CD14-positive monocyte (primary cell): ENCODE data around the gene PRDM11. TPM values are rescaled to one million over a fixed set of nuclear protein-coding genes. Genes with fewer than 3 reads are reported as not detected.

ENCODE experiments used
- DNase-seq, 3 donors: peaks; one replicate each; pipeline ENCODE4 v3.0.0-alpha.2; 2011 to 2022
- H2AFZ ChIP-seq: 2 replicates; pipeline ENCODE4 v1.6.0; 2012; ENCODE audit warnings: mild to moderate bottlenecking, low read depth, low read length, inconsistent platforms; ENCODE audit not compliant: insufficient read depth, poor library complexity, severe bottlenecking
- H3K27ac ChIP-seq, 2 donors: 1 replicate in 1 of 2; 2 replicates in 1 of 2; pipeline ENCODE4 v1.5.1; 2012 to 2013; ENCODE audit warnings: low read length in 2 of 2, control low read depth in 1 of 2, inconsistent platforms in 1 of 2, low read depth in 1 of 2, mild to moderate bottlenecking in 1 of 2
- H3K27me3 ChIP-seq, 2 donors: one replicate each; pipeline versions ENCODE4 v1.6.0 to v1.6.1; 2011 to 2013; ENCODE audit warnings: low read length in 2 of 2; ENCODE audit not compliant: control insufficient read depth in 2 of 2, insufficient read depth in 2 of 2
- H3K36me3 ChIP-seq, 2 donors: replicated peaks in 1 of 2; 1 replicate in 1 of 2; 2 replicates in 1 of 2; pipeline versions ENCODE4 v1.5.1 to v1.6.1; 2012 to 2013; ENCODE audit warnings: low read length in 2 of 2, control low read depth in 1 of 2, inconsistent platforms in 1 of 2, mild to moderate bottlenecking in 1 of 2; ENCODE audit not compliant: insufficient read depth in 2 of 2, control insufficient read depth in 1 of 2
- H3K4me1 ChIP-seq, 2 donors: 1 replicate in 1 of 2; 2 replicates in 1 of 2; pipeline versions ENCODE4 v1.5.1 to v1.6.1; 2012 to 2013; ENCODE audit warnings: low read length in 2 of 2, control low read depth in 1 of 2, inconsistent platforms in 1 of 2, mild to moderate bottlenecking in 1 of 2, moderate library complexity in 1 of 2; ENCODE audit not compliant: insufficient read depth in 2 of 2, control insufficient read depth in 1 of 2
- H3K4me2 ChIP-seq: replicated peaks from 2 replicates; pipeline ENCODE3; 2012; ENCODE audit warnings: low read length, moderate library complexity, mild to moderate bottlenecking; ENCODE audit not compliant: poor library complexity, severe bottlenecking; ENCODE audit errors: extremely low read depth
- H3K4me3 ChIP-seq, 3 experiments: fragments of 200-600 bp in 1 of 3; sonication (generic) in 1 of 3; replicated peaks in 1 of 3; 1 replicate in 2 of 3; 2 replicates in 1 of 3; pipeline ENCODE4 v1.5.1; 2011 to 2013; ENCODE audit warnings: low read length in 3 of 3, mild to moderate bottlenecking in 3 of 3, control low read depth in 2 of 3, low read depth in 2 of 3, inconsistent platforms in 1 of 3, moderate library complexity in 1 of 3
- H3K79me2 ChIP-seq: 2 replicates; pipeline ENCODE4 v1.6.0; 2012; ENCODE audit warnings: mild to moderate bottlenecking, control low read depth, inconsistent platforms, low read length, moderate library complexity; ENCODE audit not compliant: insufficient read depth
- H3K9ac ChIP-seq: 2 replicates; pipeline ENCODE4 v1.6.0; 2017; ENCODE audit warnings: low read length, mild to moderate bottlenecking; ENCODE audit not compliant: insufficient read depth, poor library complexity, severe bottlenecking
- H3K9me3 ChIP-seq, 2 donors: replicated peaks in 1 of 2; 1 replicate in 1 of 2; 2 replicates in 1 of 2; pipeline versions ENCODE4 v1.5.1 to v1.6.1; 2012 to 2013; ENCODE audit warnings: low read length in 2 of 2, control low read depth in 1 of 2; ENCODE audit not compliant: control insufficient read depth in 1 of 2, insufficient read depth in 1 of 2
- H4K20me1 ChIP-seq: 2 replicates; pipeline ENCODE4 v1.6.0; 2012; ENCODE audit warnings: mild to moderate bottlenecking, low read length, control low read depth, moderate library complexity; ENCODE audit not compliant: insufficient read depth
- H3K27ac Mint-ChIP-seq, 7 donors: one replicate each; pipeline ENCODE4 v1.8.0; 2020; ENCODE audit warnings: mild to moderate bottlenecking in 7 of 7, mixed read lengths in 7 of 7, moderate library complexity in 6 of 7, inconsistent platforms in 2 of 7
- H3K27me3 Mint-ChIP-seq, 3 donors: one replicate each; pipeline ENCODE4 v1.8.0; 2021 to 2022; ENCODE audit warnings: low read depth in 3 of 3, mild to moderate bottlenecking in 3 of 3, mixed read lengths in 3 of 3, moderate library complexity in 3 of 3, inconsistent platforms in 1 of 3
- H3K36me3 Mint-ChIP-seq, 2 donors: one replicate each; pipeline ENCODE4 v1.8.0; 2020; ENCODE audit warnings: mixed read lengths in 2 of 2, inconsistent platforms in 1 of 2, mild to moderate bottlenecking in 1 of 2
- H3K4me1 Mint-ChIP-seq: one replicate; pipeline ENCODE4 v1.8.0; 2020; ENCODE audit warnings: mild to moderate bottlenecking, mixed read lengths
- H3K4me3 Mint-ChIP-seq, 2 donors: one replicate each; pipeline ENCODE4 v1.8.0; 2020; ENCODE audit warnings: mild to moderate bottlenecking in 2 of 2, mixed read lengths in 2 of 2, moderate library complexity in 1 of 2
- H3K9me3 Mint-ChIP-seq, 7 donors: one replicate each; pipeline ENCODE4 v1.8.0; 2020 to 2022; ENCODE audit warnings: mixed read lengths in 7 of 7, mild to moderate bottlenecking in 6 of 7, moderate library complexity in 6 of 7, inconsistent platforms in 2 of 7
- WGBS: methylation state at CpG from one replicate; pipeline ENCODE4 v1.1.5; 2013; ENCODE audit warnings: missing lambda C conversion rate; ENCODE audit not compliant: insufficient coverage; 5-methylcytosine and 5-hydroxymethylcytosine counted together
- intact Hi-C, 2 donors: fragments of 100-400 bp; cut with micrococcal nuclease; formaldehyde crosslinking; loops; one replicate each; pipeline versions ENCODE4 v1.15.0 to v1.15.1; 2023
- polyA plus RNA-seq, 3 donors: library from polyadenylated mRNA; depleted of rRNA in 1 of 3; unstranded in 2 of 3; stranded (reverse) in 1 of 3; fragments of 300-500 nt in 2 of 3; fragments of >200 nt in 1 of 3; fragmentation: Illumina TruSeq in 2 of 3; gene quantifications; 1 replicate in 2 of 3; 2 replicates in 1 of 3; pipeline ENCODE4 v1.2.3, GENCODE V29; 2012 to 2021
- TF ChIP-seq, protein P1 (sequence below): fragments of 200-600 bp; IDR thresholded peaks from one replicate; pipeline ENCODE4 v1.8.0; 2022; ENCODE audit warnings: antibody characterized with exemption, mild to moderate bottlenecking

PRDM11 gene
- polyA plus RNA-seq, 3 donors: 0.48 to 1.8 TPM; not detected in 1

DNA sequence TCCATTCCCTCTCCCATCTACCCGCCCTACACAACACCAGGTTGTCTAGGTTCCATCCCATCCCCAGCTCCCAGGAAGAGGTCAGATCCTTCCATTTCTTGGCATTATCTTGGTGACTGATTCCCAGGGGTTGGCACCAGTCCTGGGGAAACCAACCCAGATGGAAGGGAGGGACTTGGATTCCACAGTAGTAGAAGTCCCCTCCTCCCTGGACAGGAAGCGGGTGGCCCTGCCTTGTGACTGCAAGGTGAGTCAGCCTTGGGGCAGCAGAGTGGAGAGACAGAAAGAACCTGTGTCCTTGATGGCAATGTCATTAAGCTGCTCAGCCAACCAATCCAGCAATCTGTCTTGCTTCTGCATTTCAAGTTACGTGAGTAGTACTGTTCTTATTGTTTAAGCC lies 113.2 kb downstream of the PRDM11 start:
- no peaks in the 10 kb centered on the region for H3K4me1 Mint-ChIP-seq
- H3K27ac Mint-ChIP-seq: peak overlapping the region in 1 of 7 donors; percentile 65
- peaks cover 0 to 2% (median 0%) of the 10 kb centered on the region in 7 donors for H3K9me3 Mint-ChIP-seq
- Histone ChIP-seq H3K79me2 (no peaks in the 10 kb centered on the region), H2AFZ (no peak overlapping the region), H3K4me3 (no peak overlapping the region), H4K20me1 (no peaks in the 10 kb centered on the region), H3K4me2 (no peak overlapping the region), H3K27ac (no peak overlapping the region), H3K9ac (no peak overlapping the region), H3K36me3 (no peaks in the 10 kb centered on the region), H3K27me3 (peaks cover 0 to 4% of the 10 kb centered on the region in 2 donors), H3K9me3 (no peaks in the 10 kb centered on the region), H3K4me1 (no peaks in the 10 kb centered on the region)
- H3K36me3 Mint-ChIP-seq: no peaks in the 10 kb centered on the region
- peaks cover 9 to 16% (median 9%) of the 10 kb centered on the region in 3 donors for H3K27me3 Mint-ChIP-seq
- no peak for DNase-seq
- intact Hi-C loops: no loop called here
- TF ChIP-seq, protein P1, sequence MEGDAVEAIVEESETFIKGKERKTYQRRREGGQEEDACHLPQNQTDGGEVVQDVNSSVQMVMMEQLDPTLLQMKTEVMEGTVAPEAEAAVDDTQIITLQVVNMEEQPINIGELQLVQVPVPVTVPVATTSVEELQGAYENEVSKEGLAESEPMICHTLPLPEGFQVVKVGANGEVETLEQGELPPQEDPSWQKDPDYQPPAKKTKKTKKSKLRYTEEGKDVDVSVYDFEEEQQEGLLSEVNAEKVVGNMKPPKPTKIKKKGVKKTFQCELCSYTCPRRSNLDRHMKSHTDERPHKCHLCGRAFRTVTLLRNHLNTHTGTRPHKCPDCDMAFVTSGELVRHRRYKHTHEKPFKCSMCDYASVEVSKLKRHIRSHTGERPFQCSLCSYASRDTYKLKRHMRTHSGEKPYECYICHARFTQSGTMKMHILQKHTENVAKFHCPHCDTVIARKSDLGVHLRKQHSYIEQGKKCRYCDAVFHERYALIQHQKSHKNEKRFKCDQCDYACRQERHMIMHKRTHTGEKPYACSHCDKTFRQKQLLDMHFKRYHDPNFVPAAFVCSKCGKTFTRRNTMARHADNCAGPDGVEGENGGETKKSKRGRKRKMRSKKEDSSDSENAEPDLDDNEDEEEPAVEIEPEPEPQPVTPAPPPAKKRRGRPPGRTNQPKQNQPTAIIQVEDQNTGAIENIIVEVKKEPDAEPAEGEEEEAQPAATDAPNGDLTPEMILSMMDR: no peak
- WGBS: no CpG with 5 or more reads among the region's 3 CpGs
- no peak overlapping the region for H3K4me3 Mint-ChIP-seq

DNA sequence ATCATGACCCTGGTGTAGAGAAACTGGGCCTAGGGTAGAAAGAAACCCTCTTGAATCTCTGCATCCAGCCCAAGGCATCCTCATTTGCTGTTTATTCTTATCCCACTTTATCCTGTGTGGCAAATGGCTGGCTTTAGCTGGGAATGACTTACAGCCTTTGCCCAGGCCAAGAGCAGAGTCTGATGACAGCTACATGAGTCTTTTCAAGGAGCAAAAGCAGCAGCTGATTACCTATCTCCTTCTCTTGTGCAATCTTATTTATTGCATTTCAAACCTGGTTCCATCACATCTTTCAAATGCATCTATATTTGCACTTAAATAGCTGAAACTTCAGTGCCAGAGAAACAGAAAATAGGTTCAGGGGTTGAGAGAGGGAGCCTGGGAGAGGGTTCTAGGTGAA lies 113.6 kb downstream of the PRDM11 start:
- Histone ChIP-seq H3K4me1 (no peaks in the 10 kb centered on the region), H3K9ac (no peak overlapping the region), H3K4me2 (no peak overlapping the region), H3K79me2 (no peaks in the 10 kb centered on the region), H3K27ac (no peak overlapping the region), H3K27me3 (peaks cover 0 to 6% of the 10 kb centered on the region in 2 donors), H3K9me3 (no peaks in the 10 kb centered on the region), H3K36me3 (no peaks in the 10 kb centered on the region), H4K20me1 (no peaks in the 10 kb centered on the region), H2AFZ (no peak overlapping the region), H3K4me3 (no peak overlapping the region)
- H3K27ac Mint-ChIP-seq: no peak overlapping the region
- TF ChIP-seq, protein P1: no peak
- H3K9me3 Mint-ChIP-seq: peaks cover 0 to 6% (median 0%) of the 10 kb centered on the region in 7 donors
- H3K27me3 Mint-ChIP-seq: peaks cover 9 to 16% (median 9%) of the 10 kb centered on the region in 3 donors
- no peak for DNase-seq
- H3K4me1 Mint-ChIP-seq: no peaks in the 10 kb centered on the region
- no peak overlapping the region for H3K4me3 Mint-ChIP-seq
- intact Hi-C loops: no loop called here
- H3K36me3 Mint-ChIP-seq: no peaks in the 10 kb centered on the region
